A204.1 (cell line): ENCODE measurements around the gene NDUFS2.

ENCODE experiments used
- FAIRE-seq: peaks from 2 replicates; lab custom pipeline; 2012; peaks lifted over from hg19 to GRCh38; lab: Jason Lieb, UNC

Gene NDUFS2

GRCh38 chr1:161196521-161197451, 5.4 kb upstream of the NDUFS2 start:
- FAIRE-seq: no peak

GRCh38 chr1:161197560-161198193, 4.5 kb upstream of the NDUFS2 start:
- no peak for FAIRE-seq

- no peak for FAIRE-seq
These were observed 3.8 kb upstream of the NDUFS2 start for GRCh38 chr1:161198194-161198896.

- no peak for FAIRE-seq
These were observed 3.2 kb upstream of the NDUFS2 start, which contains the start of gene ADAMTS4 for GRCh38 chr1:161198897-161199431. Gene ADAMTS4, minus strand, starts transcription at chr1:161199054. Its CDS starts 427 bp downstream, at chr1:161198627.

DNA sequence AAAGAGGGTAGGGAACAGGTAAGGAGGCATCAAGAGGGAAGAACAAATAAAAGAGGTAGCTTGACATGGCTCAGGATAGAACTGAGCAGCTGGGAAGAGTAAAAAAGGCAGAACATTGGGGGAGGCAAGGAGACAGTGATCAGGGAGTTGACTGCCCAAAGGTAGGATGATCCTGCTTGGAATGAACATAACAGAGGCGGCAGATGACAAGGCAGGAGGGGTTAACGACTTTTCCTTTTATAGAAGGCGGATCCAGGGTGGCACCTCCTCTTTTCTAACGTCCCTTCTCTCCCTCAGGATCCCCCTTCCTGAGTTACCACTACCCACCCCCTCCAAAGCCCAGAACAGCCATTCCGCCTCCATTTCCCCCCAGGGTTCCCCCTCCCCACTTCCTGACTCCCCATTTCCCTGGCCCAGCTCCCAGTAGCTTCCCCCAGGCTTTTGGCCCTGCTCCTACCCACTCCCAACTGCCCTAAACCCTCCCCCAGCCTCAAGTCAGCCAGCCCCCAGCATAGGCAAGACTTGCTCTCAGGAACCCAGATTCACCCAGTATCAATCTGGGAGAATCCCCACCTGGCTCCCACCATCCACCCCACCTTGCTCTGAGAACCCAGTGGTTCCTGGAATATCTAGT, 2.5 kb upstream of the NDUFS2 start:
- FAIRE-seq: no peak

DNA sequence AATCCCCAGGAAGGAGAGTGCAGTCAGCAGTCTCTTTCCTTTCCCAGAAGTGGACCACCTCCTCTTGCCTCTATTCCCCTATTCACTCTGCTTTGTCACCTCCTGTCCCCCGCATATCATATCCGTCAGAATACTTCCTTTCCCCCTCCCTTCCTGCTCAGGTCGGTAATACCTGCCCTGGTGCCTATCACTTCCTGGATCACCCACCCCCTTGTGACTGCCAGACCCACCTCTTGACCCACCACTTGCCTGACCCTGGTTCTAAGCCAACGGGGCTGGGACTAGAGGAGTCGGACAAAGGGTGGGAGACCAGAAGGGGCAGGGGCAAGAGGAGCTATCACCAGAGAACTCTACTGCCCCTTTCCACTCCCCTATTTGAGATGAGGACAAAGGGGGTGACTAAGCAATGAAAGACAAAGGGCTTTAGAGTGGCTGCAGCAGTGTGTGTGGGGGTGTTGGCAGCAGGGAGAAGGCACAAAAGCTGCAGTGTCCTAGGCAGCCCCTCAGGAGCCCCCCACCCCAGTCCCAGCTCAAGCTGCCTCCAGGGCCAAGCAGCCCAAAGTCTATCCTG, 1.7 kb upstream of the NDUFS2 start:
- FAIRE-seq: no peak

DNA sequence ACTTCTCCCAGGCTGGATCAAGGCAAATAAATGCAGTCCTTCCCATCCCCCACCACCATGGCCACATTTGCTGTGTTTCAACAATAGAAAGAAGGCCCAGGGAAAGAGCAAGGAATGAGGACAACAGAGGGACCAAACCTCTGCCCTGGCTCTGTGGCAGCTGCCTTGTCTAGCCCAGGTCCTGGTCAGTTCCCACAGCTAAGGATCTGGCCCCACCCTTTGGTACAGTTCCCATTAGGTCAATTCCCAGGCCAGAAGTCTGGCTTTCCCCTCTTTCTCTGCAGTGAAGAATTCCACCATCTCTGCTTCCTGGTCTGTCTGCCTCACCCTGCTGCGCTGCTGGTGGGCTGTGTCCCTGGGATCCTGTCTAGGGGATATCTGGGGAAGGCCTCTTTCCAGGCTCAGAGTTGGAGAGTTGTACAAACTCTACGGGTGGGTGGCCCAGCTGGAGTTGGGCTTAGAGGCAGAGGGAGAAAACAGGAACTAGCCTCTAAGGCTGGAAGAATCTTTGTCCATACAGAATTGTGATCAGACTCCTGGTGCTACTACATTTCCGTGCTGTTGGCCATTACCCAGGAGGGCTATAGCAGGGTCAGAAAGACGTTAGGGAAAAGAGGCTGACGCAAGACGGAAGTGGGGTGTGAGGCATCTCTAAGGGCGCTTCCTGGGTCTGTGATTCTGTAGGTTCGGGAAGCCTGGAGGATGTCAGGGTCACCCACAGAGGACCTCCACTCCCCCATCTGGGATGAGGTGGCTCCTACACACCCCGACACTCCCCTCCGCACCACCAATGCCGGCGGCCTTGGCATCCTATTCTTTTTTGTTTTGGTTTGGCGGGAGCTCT, 953 bp upstream of the NDUFS2 start:
- no peak for FAIRE-seq

- no peak for FAIRE-seq
These were observed 4.4 kb downstream of the NDUFS2 start for GRCh38 chr1:161206411-161207140.

GRCh38 chr1:161207173-161207572, 5.0 kb downstream of the NDUFS2 start:
- FAIRE-seq: no peak

- FAIRE-seq: no peak
These were observed 7.7 kb downstream of the NDUFS2 start for GRCh38 chr1:161209790-161210409.

DNA sequence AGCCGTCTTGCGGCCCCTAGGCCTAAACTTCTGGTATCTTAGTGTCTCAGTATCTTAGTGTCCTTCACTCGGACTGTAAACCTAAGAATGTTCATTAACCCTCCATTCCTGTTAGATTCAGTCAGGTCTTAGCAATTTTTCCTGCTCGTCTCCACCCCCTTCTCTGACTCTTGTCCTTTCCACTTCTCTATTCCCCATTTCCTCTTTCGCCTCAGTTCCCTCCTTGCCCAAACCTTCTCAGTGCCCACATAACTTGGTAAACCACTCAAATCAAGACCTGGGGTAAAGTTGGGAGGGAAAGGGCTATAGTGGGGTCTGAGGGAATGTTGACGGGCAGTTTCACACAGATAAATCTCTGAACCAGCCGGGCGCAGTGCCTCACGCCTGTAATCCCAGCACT, 12.2 kb downstream of the NDUFS2 start:
- FAIRE-seq: no peak

GRCh38 chr1:161215076-161215475, 12.9 kb downstream of the NDUFS2 start, which contains the start of gene FCER1G:
Gene FCER1G, plus strand, starts transcription at chr1:161215295. Its CDS starts 27 bp downstream, at chr1:161215322.
- FAIRE-seq: no peak

DNA sequence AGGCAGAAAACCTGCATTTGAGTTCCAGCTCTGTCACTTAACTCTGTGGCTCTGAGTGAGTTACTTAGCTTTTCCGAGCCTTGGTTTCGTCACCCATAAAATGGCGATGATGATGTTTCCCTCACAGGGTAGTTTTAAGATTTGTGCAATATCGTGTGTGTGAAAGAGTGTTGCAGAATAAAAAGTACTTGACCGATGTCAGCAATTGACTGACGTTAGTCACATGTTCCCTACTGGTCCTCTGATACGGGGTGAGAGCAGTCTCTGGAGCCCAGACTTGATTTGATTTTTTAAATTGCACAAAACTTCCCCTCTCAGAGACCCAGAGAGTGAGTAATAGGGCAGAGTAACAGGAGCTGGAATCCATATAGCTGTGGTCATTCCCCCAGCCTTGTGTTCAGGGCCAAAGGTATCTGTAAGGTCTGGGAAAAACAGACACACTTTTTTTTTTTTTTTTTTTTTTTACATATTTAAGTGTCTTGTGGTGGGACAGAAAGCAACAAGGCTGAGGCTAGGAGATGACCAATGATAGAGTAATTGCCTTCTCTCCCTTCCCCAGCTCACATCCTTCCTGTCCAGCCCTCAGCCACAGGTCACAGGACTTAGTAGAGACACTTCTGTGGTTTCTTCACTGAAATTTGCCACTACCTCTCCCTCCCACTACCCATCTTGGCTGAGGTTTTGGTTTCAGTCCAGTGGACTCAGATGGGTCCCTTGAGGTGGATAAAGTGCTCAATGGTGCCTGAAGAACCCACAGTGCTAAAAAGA, 15.0 kb downstream of the NDUFS2 start:
- no peak for FAIRE-seq

DNA sequence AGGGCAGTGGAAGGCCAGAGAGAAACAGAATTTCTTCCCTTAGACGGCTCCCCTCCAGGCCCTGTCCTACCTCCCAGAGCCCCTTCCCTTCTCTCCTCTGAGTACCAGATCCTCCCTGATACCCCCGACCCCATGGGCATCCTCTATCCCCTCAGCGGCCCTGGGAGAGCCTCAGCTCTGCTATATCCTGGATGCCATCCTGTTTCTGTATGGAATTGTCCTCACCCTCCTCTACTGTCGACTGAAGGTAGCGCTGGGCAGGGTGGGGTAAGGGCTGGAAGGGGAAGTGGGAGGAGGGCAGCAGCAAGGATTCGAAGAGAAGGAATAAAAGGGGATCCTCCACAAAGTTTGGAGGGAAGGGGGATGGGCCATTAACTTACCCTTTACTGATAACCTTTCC, 15.7 kb downstream of the NDUFS2 start:
- no peak for FAIRE-seq

DNA sequence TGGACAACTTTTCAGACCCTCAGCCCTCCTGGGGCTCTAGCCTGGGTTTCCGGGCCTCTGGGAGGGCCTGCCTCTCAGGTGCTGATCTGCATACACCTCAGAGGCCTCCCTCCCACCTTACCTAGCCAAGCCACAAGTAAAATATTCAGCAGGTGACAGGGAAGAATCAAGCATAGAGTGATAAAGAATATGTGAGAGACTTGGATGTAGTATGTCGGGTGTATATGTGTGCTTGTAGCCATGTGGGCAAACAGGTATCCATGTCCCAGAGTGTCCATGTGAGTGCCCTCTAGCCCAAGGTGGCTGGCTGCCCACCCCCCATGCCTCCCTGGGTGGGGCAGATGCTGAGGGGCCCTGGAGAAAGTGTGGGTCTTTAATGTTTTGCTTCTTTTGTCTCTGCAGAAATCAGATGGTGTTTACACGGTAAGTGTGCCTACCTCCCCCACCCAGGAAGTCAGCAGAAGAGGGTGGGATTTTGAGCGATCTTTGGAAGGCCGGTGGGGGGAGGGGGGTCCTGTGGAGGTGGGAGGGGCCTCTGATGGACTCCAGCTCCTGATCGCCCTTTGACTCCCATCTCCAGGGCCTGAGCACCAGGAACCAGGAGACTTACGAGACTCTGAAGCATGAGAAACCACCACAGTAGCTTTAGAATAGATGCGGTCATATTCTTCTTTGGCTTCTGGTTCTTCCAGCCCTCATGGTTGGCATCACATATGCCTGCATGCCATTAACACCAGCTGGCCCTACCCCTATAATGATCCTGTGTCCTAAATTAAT, 16.3 kb downstream of the NDUFS2 start:
- FAIRE-seq: no peak

DNA sequence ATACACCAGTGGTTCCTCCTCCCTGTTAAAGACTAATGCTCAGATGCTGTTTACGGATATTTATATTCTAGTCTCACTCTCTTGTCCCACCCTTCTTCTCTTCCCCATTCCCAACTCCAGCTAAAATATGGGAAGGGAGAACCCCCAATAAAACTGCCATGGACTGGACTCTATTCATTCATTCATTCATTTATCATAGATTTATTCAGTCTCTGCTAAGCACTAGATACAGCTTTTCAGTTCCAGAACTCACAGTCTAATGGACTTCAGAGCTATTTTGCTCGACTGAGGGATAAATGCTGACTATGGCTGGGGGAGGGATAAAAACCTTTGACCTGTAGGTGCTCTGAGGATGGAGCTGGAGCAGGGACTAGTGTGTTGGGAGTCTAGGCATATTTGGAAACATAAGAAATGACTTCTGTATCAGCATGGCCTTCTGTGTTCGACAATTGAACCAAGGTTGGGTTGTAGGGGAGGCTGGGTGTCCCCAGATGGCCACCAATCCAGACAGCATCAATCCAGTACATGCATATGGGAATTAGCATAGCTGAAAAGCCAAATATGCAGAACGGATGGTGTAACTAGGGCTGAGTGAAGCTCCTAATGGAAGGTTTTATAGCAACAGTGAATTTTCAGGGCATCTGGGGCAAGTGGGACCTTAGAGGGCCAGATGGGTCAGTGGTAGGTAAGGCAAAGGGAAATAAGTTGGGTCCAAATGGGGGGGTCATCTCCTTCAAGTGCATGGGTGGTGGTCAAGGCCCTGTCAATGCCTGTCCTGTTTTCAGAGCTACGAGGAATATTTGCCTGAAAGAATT, 17.1 kb downstream of the NDUFS2 start:
- no peak for FAIRE-seq

DNA sequence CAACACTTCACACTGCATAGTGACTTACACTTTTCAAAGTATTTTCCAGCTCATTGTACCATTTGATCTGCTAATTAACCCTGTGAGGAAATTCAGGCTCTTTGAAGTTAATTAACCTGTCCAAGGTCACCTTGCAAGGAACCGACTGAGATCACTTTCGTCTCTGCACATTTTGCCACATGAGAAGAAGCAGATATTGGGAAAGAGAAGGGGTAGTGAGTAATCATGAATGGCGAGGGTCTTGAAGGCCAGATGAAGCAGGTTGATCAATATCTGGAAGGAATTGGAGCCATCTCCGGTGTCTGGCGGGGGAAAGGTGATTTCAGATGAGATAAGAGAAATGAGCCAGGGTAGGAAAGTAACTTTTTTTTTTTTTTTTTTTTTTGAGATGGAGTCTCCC, 17.8 kb downstream of the NDUFS2 start:
- FAIRE-seq: no peak
